ENCODE measurements around the gene MCF2L2.

DNA sequence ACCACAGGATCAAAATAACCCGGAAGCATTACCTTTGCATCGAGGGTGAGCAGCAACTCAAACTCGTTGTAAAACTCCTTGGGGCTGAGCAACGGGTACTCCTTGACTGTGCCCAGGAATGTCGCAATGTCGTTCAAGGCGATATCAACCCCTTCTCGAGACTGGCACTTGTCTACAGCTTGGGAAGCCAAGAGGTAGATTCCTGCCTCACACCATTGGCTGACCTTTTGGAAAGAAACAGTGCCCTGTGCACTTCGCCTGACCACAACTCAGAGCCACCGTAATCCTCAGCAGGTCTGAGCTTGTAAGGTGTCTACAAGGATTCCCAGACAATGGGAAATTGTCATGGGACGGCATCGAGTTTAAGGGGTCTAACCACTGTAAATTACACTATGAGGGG lies 131.5 kb downstream of the MCF2L2 start:
- no peak for TF ChIP-seq POLR2A (IDR thresholded peaks at IDR 0.05)
- TF ChIP-seq, protein P1, sequence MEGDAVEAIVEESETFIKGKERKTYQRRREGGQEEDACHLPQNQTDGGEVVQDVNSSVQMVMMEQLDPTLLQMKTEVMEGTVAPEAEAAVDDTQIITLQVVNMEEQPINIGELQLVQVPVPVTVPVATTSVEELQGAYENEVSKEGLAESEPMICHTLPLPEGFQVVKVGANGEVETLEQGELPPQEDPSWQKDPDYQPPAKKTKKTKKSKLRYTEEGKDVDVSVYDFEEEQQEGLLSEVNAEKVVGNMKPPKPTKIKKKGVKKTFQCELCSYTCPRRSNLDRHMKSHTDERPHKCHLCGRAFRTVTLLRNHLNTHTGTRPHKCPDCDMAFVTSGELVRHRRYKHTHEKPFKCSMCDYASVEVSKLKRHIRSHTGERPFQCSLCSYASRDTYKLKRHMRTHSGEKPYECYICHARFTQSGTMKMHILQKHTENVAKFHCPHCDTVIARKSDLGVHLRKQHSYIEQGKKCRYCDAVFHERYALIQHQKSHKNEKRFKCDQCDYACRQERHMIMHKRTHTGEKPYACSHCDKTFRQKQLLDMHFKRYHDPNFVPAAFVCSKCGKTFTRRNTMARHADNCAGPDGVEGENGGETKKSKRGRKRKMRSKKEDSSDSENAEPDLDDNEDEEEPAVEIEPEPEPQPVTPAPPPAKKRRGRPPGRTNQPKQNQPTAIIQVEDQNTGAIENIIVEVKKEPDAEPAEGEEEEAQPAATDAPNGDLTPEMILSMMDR (IDR thresholded peaks at IDR 0.05) = no peak
